HG02678 (cell line): ENCODE data around the gene ATP1B3.
A peak's percentile ranks its signal among the peaks of the same experiment; 100 is the strongest.
"Not testable (repeated sequence)": the region's sequence is repeated elsewhere in the genome, so short reads cannot be mapped to it uniquely, and the experiment has no call there.

Source experiments
- ATAC-seq: cut with Tn5 transposase; IDR thresholded peaks from one replicate; pipeline ENCODE4 v1.9.1; 2021; ENCODE audit warnings: mild to moderate bottlenecking, moderate library complexity; ENCODE audit not compliant: unreplicated experiment

Gene ATP1B3

GRCh38 chr3:141901914-141902313 lies 25.5 kb downstream of the ATP1B3 start:
- no peak for ATAC-seq

GRCh38 chr3:141904203-141904602 lies 27.8 kb downstream of the ATP1B3 start:
- ATAC-seq, result no peak

GRCh38 chr3:141905129-141905528 lies 28.7 kb downstream of the ATP1B3 start:
- no peak for ATAC-seq

DNA sequence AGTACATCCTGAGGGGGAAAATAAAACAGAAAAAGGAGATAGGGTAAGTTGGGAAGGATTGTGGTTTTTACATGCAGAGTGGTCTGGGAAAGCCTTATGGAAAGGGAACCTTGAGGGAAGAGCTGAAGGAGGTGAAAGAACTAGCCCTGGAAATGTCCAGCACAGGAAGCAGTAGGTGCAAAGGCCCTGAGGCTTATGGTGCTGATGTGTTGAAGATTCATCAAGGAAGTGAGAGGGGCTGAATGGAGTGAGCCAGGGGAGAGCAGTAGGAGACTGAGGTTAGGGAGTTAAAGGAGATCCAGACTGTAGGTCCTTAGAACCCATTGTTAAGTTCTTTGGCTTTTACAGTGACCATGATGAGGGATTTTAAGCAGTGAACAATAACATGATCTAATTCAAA lies 33.0 kb downstream of the ATP1B3 start:
- no peak for ATAC-seq

DNA sequence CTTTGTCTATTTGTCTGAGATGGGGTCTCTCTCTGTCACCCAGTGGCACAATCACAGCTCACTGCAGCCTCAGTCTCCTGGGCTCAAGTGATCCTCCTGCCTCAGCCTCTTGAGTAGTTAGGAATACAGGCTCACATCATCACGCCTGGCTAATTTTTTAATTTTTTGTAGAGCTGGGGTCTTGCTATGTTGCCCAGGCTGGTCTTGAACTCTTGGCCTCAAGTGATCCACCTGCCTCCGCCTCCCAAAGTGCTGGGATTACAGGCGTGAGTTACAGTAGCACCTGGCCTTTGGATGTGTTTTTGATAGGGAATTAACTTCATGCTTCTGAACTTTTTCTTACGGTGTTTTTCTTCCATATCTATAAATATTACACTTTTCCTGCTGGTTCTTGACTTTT lies 33.5 kb downstream of the ATP1B3 start:
- ATAC-seq, result not testable (repeated sequence)

GRCh38 chr3:141913150-141913811 lies 36.8 kb downstream of the ATP1B3 start:
- peak; percentile 70 for ATAC-seq

- ATAC-seq, result no peak
These were observed 37.9 kb downstream of the ATP1B3 start for GRCh38 chr3:141914311-141914710.

DNA sequence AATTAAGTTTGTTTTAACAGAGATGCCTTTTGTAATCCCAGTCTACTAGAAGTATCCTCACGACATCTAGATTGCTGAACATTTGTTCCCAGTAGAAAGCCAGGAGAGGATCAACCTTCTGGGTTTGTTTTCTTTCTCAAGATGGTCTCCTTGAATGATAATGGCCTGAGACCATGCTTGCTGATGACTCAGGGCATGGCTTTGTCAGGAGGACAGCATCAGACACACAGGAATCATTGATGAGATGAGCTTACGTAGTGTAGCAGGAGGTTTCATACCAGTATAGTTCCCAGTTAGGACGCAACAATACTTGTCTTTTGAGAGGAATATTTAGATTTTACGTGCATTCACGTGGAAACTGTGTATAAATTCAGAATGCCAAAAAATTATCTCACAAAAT lies 38.6 kb downstream of the ATP1B3 start:
- ATAC-seq, result no peak

GRCh38 chr3:141915766-141916165 lies 39.3 kb downstream of the ATP1B3 start:
- ATAC-seq, result no peak

DNA sequence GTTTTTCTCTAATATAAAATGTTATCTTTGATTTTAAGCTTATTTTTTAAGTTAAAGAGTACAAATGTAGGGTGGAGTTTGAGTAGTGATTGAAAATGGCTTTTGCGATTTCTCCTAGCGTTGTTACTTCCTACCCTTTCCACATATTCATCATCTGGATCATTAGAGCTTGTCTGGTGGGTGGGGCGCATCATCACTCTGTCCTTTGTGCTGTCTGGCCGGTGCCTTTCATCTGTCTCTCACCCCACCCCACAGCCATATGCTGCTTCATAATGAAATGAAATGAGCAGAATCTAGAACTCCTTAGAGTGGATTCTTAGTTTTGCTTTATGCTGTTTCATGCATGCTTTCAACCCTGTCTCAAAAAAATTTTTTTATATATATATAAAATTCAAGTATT lies 44.3 kb downstream of the ATP1B3 start:
- ATAC-seq, result no peak

DNA sequence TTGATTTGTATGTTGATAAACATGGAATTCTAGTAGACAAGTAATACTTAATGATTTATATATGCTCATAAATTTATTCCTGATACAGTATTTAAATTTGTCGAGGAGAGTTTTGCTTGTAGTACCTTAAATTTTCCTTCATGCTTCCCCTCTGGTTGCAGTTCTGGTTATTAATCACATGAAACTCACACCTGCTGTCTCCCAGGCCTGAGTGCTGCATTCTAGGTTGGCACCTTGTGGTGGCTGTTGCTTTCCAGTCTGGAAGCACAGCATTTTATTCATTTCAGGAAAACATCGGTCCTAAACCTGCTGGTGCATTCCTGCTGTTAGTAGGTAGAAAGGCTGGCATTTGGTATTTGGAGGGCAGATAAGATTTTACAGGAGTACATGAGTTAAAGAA lies 44.9 kb downstream of the ATP1B3 start:
- ATAC-seq, result no peak

- not testable (repeated sequence) for ATAC-seq
These were observed 49.2 kb downstream of the ATP1B3 start for GRCh38 chr3:141925677-141926076.

DNA sequence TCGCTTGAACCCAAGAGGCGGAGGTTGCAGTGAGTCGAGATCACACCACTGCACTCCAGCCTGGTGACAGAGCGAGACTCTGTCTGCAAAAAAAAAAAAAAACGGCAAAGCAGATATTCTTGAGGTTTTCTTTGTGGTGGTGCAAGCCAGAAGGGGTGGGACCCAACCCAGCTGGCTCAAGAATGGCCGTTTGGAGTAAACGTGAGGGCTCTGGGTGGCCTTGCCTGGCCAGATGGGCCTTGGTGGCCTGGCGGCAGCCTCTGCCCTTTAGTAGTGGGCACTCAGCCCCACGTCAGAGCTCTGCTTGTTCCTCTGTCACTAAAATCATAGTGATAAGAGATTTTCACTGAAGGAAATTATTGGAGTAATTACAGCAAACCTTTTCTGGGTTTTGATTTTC lies 50.5 kb downstream of the ATP1B3 start:
- no peak for ATAC-seq

DNA sequence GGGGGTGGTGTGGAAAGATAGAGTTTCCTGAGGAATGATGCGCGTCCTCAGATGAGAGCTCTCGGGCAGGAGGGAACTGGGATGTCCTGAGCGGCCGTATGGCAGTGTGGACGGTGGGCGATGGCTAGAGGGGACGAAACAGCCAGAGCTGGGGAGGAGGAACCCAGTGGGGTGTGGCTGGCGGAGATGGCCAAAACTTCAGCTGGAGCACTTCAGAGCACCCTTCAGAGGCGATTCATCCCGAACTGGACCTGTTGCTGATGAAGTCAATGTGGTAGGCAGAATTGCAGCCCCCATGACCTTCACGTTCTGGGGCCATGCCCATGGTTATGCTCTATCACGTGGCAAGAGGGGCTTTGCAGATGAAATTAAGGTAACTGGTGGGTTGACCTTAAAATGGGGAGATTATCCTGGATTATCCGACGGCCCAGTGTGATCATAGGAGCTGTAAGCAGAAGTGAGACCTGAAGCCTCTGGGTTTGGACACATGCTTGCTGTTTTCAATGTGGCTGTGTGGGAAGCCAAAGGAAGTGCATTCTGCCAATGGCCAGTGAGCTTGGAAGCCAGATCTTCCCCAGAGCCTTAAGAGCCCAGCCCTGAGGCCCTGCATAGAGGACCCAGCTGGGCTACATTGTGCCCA lies 52.3 kb downstream of the ATP1B3 start:
- ATAC-seq, result no peak

DNA sequence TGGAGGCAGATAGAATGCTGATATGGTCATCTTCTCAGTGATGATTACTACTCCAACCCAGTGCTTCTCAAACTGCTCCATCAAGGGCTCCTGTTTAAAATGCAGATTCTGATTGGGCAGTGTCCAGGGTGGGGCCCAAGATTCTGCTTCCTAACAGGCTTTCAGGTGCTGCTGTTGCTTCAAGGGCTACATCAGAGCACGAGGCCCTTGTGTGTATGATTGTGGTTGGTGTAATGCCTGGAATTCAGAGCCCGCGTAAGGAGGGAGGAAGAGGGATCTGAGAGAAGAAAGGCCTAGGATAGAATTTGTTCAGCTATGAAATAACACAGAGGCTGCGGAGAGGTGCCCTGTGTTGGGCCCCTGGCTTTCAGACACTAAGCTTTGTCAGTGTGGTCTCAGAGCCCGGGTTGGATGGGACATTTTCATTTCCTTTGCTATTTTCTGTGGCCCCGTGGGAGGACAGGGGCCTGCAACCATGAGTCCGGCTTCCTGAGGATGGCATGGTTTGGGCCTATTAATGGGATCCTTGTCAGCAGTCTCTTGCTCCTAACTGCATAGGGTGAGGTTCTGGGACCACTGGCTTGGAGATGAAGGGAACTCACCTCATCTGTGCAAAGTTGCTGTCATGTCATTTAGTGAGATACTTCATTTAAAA lies 53.0 kb downstream of the ATP1B3 start:
- no peak for ATAC-seq

- ATAC-seq, result no peak
These were observed 54.4 kb downstream of the ATP1B3 start for GRCh38 chr3:141930801-141931200.

DNA sequence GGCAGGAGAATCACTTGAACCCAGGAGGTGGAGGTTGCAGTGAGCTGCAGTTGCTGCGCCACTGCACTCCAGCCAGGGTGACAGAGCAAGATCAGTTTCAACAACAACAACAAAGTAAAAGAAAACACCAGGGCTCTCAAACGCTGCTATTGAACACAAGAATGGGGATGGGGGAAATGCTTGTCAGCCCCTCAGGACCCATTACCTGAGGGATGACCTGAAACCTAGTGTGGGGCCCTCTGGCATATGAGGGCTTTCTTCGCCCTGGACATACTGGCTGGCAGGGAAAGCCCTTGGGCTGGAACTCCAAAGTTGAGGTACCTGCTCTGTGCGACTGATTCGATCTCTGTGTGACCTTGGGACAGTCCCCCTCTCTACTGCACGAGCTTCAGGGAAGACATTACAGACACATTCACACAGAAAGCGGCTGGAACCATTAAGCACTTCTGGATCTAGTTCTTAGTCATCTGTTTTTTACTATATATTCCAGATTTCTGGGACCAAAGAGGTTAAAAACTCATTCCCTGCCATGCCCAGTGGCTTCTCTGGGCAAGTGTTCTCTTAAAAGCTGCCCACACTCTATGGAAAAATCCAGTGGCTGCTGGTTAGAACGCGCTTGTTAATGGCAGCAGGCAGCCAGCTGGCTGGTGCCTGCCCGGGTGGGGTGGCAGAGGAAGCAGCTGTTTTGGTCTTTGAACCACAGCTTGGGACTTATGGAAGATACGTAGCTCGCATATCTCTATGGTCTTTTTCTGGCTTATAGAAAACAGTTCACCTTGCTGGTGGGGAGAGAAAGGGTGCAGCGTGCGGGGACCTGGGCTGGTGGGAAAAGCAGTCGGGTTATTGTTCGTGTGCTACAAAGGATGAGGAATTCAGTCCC lies 57.2 kb downstream of the ATP1B3 start:
- ATAC-seq, result no peak

- ATAC-seq, result no peak
These were observed 57.9 kb downstream of the ATP1B3 start for GRCh38 chr3:141934354-141934753.

GRCh38 chr3:141938011-141938500 lies 61.6 kb downstream of the ATP1B3 start:
- ATAC-seq, result no peak

DNA sequence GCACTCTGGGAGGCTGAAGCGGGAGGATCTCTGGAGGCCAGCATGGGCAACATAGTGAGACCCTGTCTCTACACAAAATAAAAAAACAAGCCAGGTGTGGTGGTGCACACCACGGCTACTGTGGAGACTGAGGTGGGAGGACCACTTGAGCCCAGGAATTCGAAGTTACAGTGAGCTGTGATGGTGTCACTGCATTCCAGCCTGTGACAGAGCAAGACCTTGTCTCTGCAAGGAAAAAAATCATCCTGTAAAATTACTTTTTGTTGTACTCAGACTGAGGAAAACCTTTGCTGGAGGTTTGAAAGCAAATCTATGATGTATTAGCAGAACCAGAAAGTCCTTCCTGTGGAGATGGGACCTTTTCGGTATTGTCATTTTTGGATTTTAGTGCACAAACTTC lies 63.3 kb downstream of the ATP1B3 start:
- no peak for ATAC-seq

- ATAC-seq, result no peak
These were observed 63.8 kb downstream of the ATP1B3 start for GRCh38 chr3:141940194-141940776.
